T-cell (primary cell): Measurements from ENCODE around the gene JAG2. TPM values are rescaled to one million over a fixed set of nuclear protein-coding genes. Genes with fewer than 3 reads are reported as not detected.

Source experiments
- ATAC-seq, 4 experiments: fragments of 200-7000 bp in 3 of 4; fragments of 150-1000 bp in 1 of 4; cut with Tn5 transposase; replicated peaks in 1 of 4; 1 replicate in 3 of 4; 2 replicates in 1 of 4; pipeline ENCODE4 v1.10.0; 2021; ENCODE audit warnings: moderate library complexity in 3 of 4, mild to moderate bottlenecking in 2 of 4, moderate number of reproducible peaks in 1 of 4
- CTCF ChIA-PET, 2 donors: fragments of 300-600 bp; sonication (Branson Sonifier 250); formaldehyde crosslinking; loops; one replicate each; lab custom pipeline; 2022; ENCODE audit warnings: antibody characterized with exemption in 2 of 2; lab: Charles Lee
- POLR2A ChIA-PET, 2 donors: fragments of 300-600 bp; sonication (Branson Sonifier 250); formaldehyde crosslinking; loops; one replicate each; lab custom pipeline; 2022; ENCODE audit warnings: antibody characterized with exemption in 2 of 2; lab: Charles Lee
- DNase-seq, 35 experiments: peaks; one replicate each; pipeline versions ENCODE4 v3.0.0 to v3.0.0-alpha.2; 2013 to 2023
- H3K27ac ChIP-seq: one replicate; pipeline ENCODE4 v1.5.1; 2013; ENCODE audit warnings: low read length
- H3K27me3 ChIP-seq, 2 experiments: replicated peaks in 1 of 2; 1 replicate in 1 of 2; 2 replicates in 1 of 2; pipeline versions ENCODE4 v1.6.1 to v1.7.0; 2013; ENCODE audit warnings: low read length in 1 of 2, mixed read lengths in 1 of 2; ENCODE audit not compliant: control insufficient read depth in 2 of 2, insufficient read depth in 2 of 2; ENCODE audit errors: extremely low read depth in 1 of 2
- H3K36me3 ChIP-seq, 2 donors: 1 replicate in 1 of 2; 2 replicates in 1 of 2; pipeline versions ENCODE4 v1.6.1 to v1.7.0; 2013; ENCODE audit warnings: low read length in 1 of 2; ENCODE audit not compliant: control insufficient read depth in 2 of 2, insufficient read depth in 1 of 2; ENCODE audit errors: extremely low read depth in 1 of 2
- H3K4me1 ChIP-seq, 2 experiments: 1 replicate in 1 of 2; 2 replicates in 1 of 2; pipeline versions ENCODE4 v1.6.1 to v1.7.0; 2013; ENCODE audit warnings: low read length in 2 of 2, mixed read lengths in 1 of 2; ENCODE audit not compliant: insufficient read depth in 2 of 2, control insufficient read depth in 1 of 2; ENCODE audit errors: extremely low read depth in 1 of 2
- H3K4me3 ChIP-seq, 2 donors: 1 replicate in 1 of 2; 2 replicates in 1 of 2; pipeline versions ENCODE4 v1.5.1 to v1.7.0; 2013; ENCODE audit warnings: mild to moderate bottlenecking in 2 of 2, low read length in 1 of 2, moderate library complexity in 1 of 2; ENCODE audit not compliant: control insufficient read depth in 1 of 2; ENCODE audit errors: extremely low read depth in 1 of 2
- H3K9me3 ChIP-seq: 2 replicates; pipeline ENCODE4 v1.7.0; 2013
- H3K27ac Mint-ChIP-seq, 2 donors: one replicate each; pipeline ENCODE4 v1.8.0; 2020 to 2021; ENCODE audit warnings: mild to moderate bottlenecking in 2 of 2, mixed read lengths in 2 of 2
- H3K27me3 Mint-ChIP-seq, 2 donors: one replicate each; pipeline ENCODE4 v1.8.0; 2021 to 2022; ENCODE audit warnings: mixed read lengths in 2 of 2
- H3K36me3 Mint-ChIP-seq: one replicate; pipeline ENCODE4 v1.8.0; 2021; ENCODE audit warnings: mixed read lengths
- H3K4me1 Mint-ChIP-seq, 3 donors: one replicate each; pipeline ENCODE4 v1.8.0; 2020 to 2022; ENCODE audit warnings: mixed read lengths in 3 of 3, mild to moderate bottlenecking in 1 of 3
- H3K4me3 Mint-ChIP-seq, 3 donors: one replicate each; pipeline ENCODE4 v1.8.0; 2020 to 2022; ENCODE audit warnings: mild to moderate bottlenecking in 3 of 3, mixed read lengths in 3 of 3, moderate library complexity in 3 of 3
- H3K9me3 Mint-ChIP-seq, 3 donors: one replicate each; pipeline ENCODE4 v1.8.0; 2020 to 2022; ENCODE audit warnings: mixed read lengths in 3 of 3
- WGBS: methylation state at CpG from one replicate; pipeline ENCODE4 v1.1.5; 2013; ENCODE audit warnings: missing lambda C conversion rate; ENCODE audit not compliant: insufficient coverage; 5-methylcytosine and 5-hydroxymethylcytosine counted together
- total RNA-seq, 35 experiments: library from RNA in 6 of 35; stranded (reverse) in 6 of 35; fragments of 120-200 nt in 1 of 35; gene quantifications; one replicate each; pipeline versions ENCODE4 v1.2.1 to v1.2.4 and lab custom pipeline; 2013 to 2026

JAG2 gene
- total RNA-seq, 5 donors from 2014 or later (not counting 1 experiment from before 2014, with no cell fraction given): 0.76 to 1.9 (median 1.2) TPM

GRCh38 chr14:105123981-105124765 lies 44.4 kb downstream of the JAG2 start:
- peak in 1 of 4 experiments; percentile 17 for ATAC-seq
- POLR2A ChIA-PET: no interaction called here
- Mint-ChIP-seq H3K36me3 (peaks cover 3% of the 10 kb centered on the region), H3K27me3 (peaks cover 23 to 30% of the 10 kb centered on the region in 2 donors), H3K27ac (no peak overlapping the region), H3K9me3 (peaks cover 8 to 17% (median 16%) of the 10 kb centered on the region in 3 donors), H3K4me1 (peaks cover 8 to 15% (median 9%) of the 10 kb centered on the region in 3 donors), H3K4me3 (peak overlapping the region in 2 of 3 donors; percentile 31 to 57)
- CTCF ChIA-PET: no interaction called here
- WGBS: 63% methylated on average over 17 of the region's 17 CpGs
- no peaks in the 10 kb centered on the region for H3K9me3 ChIP-seq
- no peaks in the 10 kb centered on the region for H3K36me3 ChIP-seq
- H3K27me3 ChIP-seq: peaks cover 0 to 37% of the 10 kb centered on the region in 2 experiments
- H3K27ac ChIP-seq: no peak overlapping the region
- no peaks in the 10 kb centered on the region for H3K4me1 ChIP-seq
- no peak overlapping the region for H3K4me3 ChIP-seq
- no peak for DNase-seq

- Mint-ChIP-seq H3K4me1 (peaks cover 8 to 15% (median 9%) of the 10 kb centered on the region in 3 donors), H3K36me3 (peaks cover 3% of the 10 kb centered on the region), H3K9me3 (peaks cover 8 to 17% (median 16%) of the 10 kb centered on the region in 3 donors), H3K27ac (no peak overlapping the region), H3K4me3 (no peak overlapping the region), H3K27me3 (peaks cover 26 to 37% of the 10 kb centered on the region in 2 donors)
- ChIA-PET CTCF (no interaction called here), POLR2A (no interaction called here)
- 71% methylated on average over 1 of the region's 5 CpGs for WGBS
- Histone ChIP-seq H3K4me3 (no peak overlapping the region), H3K27me3 (peaks cover 0 to 35% of the 10 kb centered on the region in 2 experiments), H3K9me3 (no peaks in the 10 kb centered on the region), H3K36me3 (no peaks in the 10 kb centered on the region), H3K4me1 (no peaks in the 10 kb centered on the region), H3K27ac (no peak overlapping the region)
- DNase-seq (no peak), ATAC-seq (no peak)
Observed at GRCh38 chr14:105123064-105123665, 45.4 kb downstream of the JAG2 start.

DNA sequence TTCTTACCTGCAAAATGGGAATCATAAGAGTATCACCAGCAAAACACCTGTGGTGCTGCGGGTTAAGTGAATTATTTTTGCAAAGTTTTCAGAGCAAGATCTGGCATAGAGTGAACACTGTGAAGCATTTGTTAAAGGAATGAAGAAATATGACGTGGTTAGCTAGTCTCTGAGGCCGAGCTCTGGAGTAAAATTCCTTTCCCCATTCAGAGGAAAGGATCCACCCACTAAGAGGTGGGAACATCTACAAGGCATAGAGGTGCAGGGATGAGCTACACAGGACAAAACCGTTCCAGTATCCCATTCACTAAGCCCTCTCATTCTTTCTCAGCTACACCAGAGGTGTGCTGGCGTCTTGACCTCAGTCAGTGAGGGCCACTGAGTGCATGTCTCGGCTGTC lies 48.5 kb downstream of the JAG2 start:
- Mint-ChIP-seq H3K9me3 (peaks cover 8 to 17% (median 16%) of the 10 kb centered on the region in 3 donors), H3K4me1 (peaks cover 8 to 13% (median 8%) of the 10 kb centered on the region in 3 donors), H3K27me3 (peaks cover 24 to 31% of the 10 kb centered on the region in 2 donors), H3K27ac (no peak overlapping the region), H3K4me3 (no peak overlapping the region), H3K36me3 (peaks cover 3% of the 10 kb centered on the region)
- DNase-seq (no peak), ATAC-seq (no peak)
- POLR2A ChIA-PET: no interaction called here
- peaks cover 0 to 21% of the 10 kb centered on the region in 2 experiments for H3K27me3 ChIP-seq
- H3K4me3 ChIP-seq: no peak overlapping the region
- CTCF ChIA-PET: no interaction called here
- WGBS: 49% methylated on average over 3 of the region's 6 CpGs
- no peak overlapping the region for H3K27ac ChIP-seq
- H3K4me1 ChIP-seq: no peaks in the 10 kb centered on the region
- no peaks in the 10 kb centered on the region for H3K36me3 ChIP-seq
- H3K9me3 ChIP-seq: no peaks in the 10 kb centered on the region

DNA sequence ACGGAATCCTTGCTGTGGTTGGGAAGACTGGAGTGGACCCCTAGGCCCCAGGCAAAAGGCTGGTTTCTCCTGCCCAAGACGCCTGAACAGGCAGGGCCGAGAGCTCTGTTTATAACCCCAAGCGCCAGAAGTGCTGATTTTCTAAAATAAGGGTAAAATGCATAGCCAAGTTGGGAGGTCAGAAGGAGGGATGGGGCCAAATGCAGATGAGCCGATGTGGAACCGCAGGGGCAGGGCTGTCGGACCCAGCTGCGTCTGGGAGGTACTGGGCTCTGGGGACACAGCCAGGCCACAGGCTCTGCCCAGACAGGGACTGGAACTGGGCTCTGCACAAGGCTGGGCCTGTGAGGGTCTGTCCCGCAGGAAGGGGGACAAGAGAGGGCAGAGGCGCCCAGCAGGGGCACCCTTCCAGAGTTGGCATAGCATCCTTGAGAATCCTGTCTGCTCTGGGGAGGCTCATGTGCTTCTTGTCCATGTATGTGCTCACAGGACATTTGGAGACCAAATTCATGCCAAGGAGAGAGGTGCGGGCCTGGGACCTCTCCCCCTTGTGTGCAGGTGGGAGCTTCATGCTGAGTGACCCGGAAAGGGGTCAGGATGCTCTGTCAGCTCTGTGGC lies 49.1 kb downstream of the JAG2 start:
- Histone ChIP-seq H3K27ac (no peak overlapping the region), H3K27me3 (peaks cover 0 to 21% of the 10 kb centered on the region in 2 experiments), H3K36me3 (no peaks in the 10 kb centered on the region), H3K4me3 (no peak overlapping the region), H3K9me3 (no peaks in the 10 kb centered on the region), H3K4me1 (no peaks in the 10 kb centered on the region)
- Mint-ChIP-seq H3K36me3 (peaks cover 3% of the 10 kb centered on the region), H3K27me3 (peaks cover 24 to 30% of the 10 kb centered on the region in 2 donors), H3K9me3 (peaks cover 8 to 17% (median 16%) of the 10 kb centered on the region in 3 donors), H3K4me3 (no peak overlapping the region), H3K4me1 (peaks cover 3 to 8% (median 4%) of the 10 kb centered on the region in 3 donors), H3K27ac (no peak overlapping the region)
- DNase-seq (no peak), ATAC-seq (no peak)
- ChIA-PET POLR2A (no interaction called here), CTCF (no interaction called here)
- WGBS: 77% methylated on average over 10 of the region's 12 CpGs

GRCh38 chr14:105118646-105119407 lies 49.7 kb downstream of the JAG2 start:
- POLR2A ChIA-PET: no interaction called here

More at GRCh38 chr14:105118646-105119407, 49.7 kb downstream of the JAG2 start:
- Mint-ChIP-seq H3K9me3 (peaks cover 8 to 17% (median 16%) of the 10 kb centered on the region in 3 donors), H3K36me3 (peaks cover 3% of the 10 kb centered on the region), H3K4me3 (no peak overlapping the region), H3K27ac (no peak overlapping the region), H3K4me1 (peaks cover 0 to 2% (median 0%) of the 10 kb centered on the region in 3 donors), H3K27me3 (peaks cover 23 to 27% of the 10 kb centered on the region in 2 donors)
- Histone ChIP-seq H3K27me3 (peaks cover 0 to 21% of the 10 kb centered on the region in 2 experiments), H3K36me3 (no peaks in the 10 kb centered on the region), H3K27ac (no peak overlapping the region), H3K9me3 (no peaks in the 10 kb centered on the region), H3K4me1 (no peaks in the 10 kb centered on the region), H3K4me3 (no peak overlapping the region)
- ATAC-seq (no peak), DNase-seq (no peak)
- CTCF ChIA-PET: no interaction called here
- 20% methylated on average over 3 of the region's 11 CpGs for WGBS
